GM12872 (cell line): ENCODE measurements around the gene FAM174C.

Experiments used
- CTCF ChIP-seq: IDR thresholded peaks from 3 replicates; pipeline ENCODE4 v1.5.1; 2011; ENCODE audit warnings: low read depth, mild to moderate bottlenecking, low read length, moderate library complexity; ENCODE audit not compliant: insufficient read depth

The FAM174C gene

GRCh38 chr19:1269065-1269477 lies 6.3 kb upstream of the FAM174C start, which contains the start of gene CIRBP:
TSS of gene CIRBP (plus strand) at chr19:1269332. CDS start at chr19:1270934, 1,602 bp downstream.
- no peak for TF ChIP-seq CTCF

- TF ChIP-seq CTCF = no peak
These were observed 5.7 kb upstream of the FAM174C start for GRCh38 chr19:1269478-1270212.

- TF ChIP-seq CTCF = no peak
These were observed 5.0 kb upstream of the FAM174C start for GRCh38 chr19:1270213-1270853.

GRCh38 chr19:1270854-1271527 lies 4.3 kb upstream of the FAM174C start:
- no peak for TF ChIP-seq CTCF

- no peak for TF ChIP-seq CTCF
These were observed 3.6 kb upstream of the FAM174C start for GRCh38 chr19:1271528-1272422.

- no peak for TF ChIP-seq CTCF
These were observed 2.7 kb upstream of the FAM174C start for GRCh38 chr19:1272423-1273262.
